ENCODE measurements around the gene KIF12. TPM values are rescaled to one million over a fixed set of nuclear protein-coding genes. Genes with fewer than 3 reads are reported as not detected.
A peak's percentile ranks its signal among the peaks of the same experiment; 100 is the strongest.

Gene KIF12
- total RNA-seq, 1 experiment from 2014 or later, result not detected

DNA sequence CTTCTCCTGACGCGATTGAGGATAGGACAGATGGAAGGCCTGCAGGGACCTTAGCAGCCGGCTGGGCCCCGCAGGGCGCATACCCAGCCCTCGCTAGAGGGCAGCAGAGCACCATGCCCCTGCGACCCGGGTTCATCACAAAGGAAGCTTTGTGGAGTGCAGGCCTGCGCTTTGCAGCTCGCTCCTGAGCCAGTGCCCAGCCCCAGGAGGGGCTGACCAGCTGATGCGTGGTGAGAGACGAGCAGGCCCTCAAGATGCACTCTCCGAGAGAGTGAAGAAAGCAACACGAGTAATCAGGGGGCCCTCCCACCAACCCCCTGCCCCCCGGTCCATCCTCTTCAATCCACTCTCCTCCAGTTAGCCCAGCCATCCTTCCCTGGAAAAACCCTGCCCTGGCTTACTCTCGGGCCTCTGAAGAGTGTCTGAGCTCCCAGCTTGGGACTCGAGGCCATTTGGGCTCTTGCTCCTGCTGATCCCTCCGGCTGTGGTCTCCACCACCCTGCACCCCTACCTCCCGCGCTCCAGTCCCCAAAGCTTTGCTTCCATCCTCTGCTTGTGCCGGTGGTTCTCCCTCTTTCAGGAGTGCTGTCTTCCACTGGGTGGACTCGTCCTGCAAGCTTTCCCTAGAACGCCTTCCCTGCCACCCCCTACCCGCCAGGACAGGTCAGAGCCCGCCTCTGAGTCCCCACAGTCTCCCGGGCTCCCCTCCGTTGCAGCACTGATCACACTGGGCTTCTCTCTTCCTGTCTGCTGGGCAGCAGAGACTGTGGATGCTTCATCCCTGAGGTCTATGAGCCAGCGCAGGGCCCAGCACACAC lies 9.1 kb upstream of the KIF12 start:
- Histone ChIP-seq H3K9me2 (ENCODE audit: insufficient read depth) (no peaks in the 10 kb centered on the region), H3K4me2 (no peak overlapping the region), H3K27ac (no peak overlapping the region), H4K20me1 (ENCODE audit: insufficient read depth) (0 out of 2 replicates have a peak, but pooled peaks cover 5% of the 10 kb centered on the region), H3K4me3 (no peak overlapping the region), H3K79me2 (ENCODE audit: low read depth) (no peaks in the 10 kb centered on the region), H3K27me3 (ENCODE audit: insufficient read depth, low read depth) (peaks cover 53% of the 10 kb centered on the region), H2AFZ (no peak overlapping the region), H3F3A (ENCODE audit: insufficient read depth, low read depth) (no peaks in the 10 kb centered on the region), H3K36me3 (ENCODE audit: low read depth) (no peaks in the 10 kb centered on the region), H3K9me3 (ENCODE audit: insufficient read depth, low read depth) (no peaks in the 10 kb centered on the region), H3K4me1 (replicated peaks; ENCODE audit: insufficient read depth) (no peaks in the 10 kb centered on the region)
- ChIA-PET POLR2A (ENCODE audit: unreplicated experiment) (no interaction called here), CTCF (interaction anchor here (0.6 to 2.3 kb wide), 7 partner anchors 26 to 887 kb away, joined by 3 to 18 read pairs (median 3); partner anchors contain the start of genes FKBP15 and SLC31A1)
- TF ChIP-seq EZH2 (IDR thresholded peaks at IDR 0.05; ENCODE audit: low read depth), result no peak
- TF ChIP-seq, protein P1, sequence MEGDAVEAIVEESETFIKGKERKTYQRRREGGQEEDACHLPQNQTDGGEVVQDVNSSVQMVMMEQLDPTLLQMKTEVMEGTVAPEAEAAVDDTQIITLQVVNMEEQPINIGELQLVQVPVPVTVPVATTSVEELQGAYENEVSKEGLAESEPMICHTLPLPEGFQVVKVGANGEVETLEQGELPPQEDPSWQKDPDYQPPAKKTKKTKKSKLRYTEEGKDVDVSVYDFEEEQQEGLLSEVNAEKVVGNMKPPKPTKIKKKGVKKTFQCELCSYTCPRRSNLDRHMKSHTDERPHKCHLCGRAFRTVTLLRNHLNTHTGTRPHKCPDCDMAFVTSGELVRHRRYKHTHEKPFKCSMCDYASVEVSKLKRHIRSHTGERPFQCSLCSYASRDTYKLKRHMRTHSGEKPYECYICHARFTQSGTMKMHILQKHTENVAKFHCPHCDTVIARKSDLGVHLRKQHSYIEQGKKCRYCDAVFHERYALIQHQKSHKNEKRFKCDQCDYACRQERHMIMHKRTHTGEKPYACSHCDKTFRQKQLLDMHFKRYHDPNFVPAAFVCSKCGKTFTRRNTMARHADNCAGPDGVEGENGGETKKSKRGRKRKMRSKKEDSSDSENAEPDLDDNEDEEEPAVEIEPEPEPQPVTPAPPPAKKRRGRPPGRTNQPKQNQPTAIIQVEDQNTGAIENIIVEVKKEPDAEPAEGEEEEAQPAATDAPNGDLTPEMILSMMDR (conservative IDR thresholded peaks at IDR 0.05), result peak; percentile 81
- peak in 1 of 2 experiments; percentile 74 for DNase-seq
- intact Hi-C loops (cut with micrococcal nuclease; ENCODE audit: unreplicated experiment), result loop anchor here (1.0 to 5.0 kb wide), 3 partner anchors 183 to 904 kb away; no protein-coding TSS in a partner anchor
- BruUV-seq (replicated peaks), result no TSS peak

DNA sequence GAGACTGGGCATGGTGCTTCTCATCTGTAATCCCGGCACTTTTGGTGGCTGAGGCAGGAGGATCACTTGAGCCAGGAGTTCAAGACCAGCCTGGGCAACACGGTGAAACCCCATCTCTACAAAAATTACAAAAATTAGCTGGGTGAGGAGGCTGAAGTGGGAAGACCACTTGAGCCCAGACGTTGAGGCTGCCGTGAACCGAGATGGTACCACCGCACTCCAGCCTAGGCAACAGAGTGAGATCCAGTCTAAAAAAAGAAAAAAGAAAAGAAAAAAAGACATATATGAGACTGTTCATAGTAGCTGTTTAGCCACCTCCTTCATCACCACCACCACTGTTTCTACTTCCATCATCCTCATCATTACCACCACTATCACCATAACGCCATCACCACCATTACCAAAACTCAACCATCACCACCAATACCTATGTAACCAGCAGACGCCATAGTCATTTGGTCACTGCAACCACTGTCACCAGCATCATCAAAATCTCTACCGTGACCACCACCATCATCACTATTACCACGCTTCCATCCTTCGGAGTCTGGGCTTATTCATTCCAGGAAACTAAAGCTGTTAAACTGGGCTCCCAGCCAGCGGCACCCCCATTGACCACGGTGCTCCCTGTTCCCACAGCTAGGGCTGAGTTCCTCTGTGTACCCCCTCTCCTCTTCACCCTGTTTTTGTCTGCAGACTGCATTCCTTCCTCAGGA lies 8.4 kb upstream of the KIF12 start:
- CTCF ChIA-PET, result interaction anchor here (0.6 to 2.3 kb wide), 3 partner anchors 79 to 836 kb away, joined by 3 to 18 read pairs (median 3); no protein-coding TSS in a partner anchor
- H3K4me2 ChIP-seq, result no peak overlapping the region

DNA sequence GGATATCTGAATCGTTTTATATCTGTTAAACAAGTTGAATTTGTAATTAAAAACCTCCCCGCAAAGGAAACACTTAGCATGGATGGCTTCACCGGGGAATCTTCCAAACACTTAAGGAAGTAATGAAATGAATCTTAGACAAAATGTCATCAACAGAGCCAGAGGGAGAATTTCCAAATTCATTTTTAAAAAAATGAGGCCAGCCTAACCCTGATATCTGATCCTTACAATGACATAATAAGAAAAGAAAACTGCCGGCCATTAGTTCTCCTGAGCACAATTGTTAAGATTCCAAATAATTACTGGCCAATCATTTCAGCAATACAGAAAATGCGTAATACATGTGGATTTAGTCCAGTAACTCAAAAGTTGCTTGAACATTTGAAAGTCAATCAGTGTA lies 6.1 kb upstream of the KIF12 start:
- H4K20me1 ChIP-seq (ENCODE audit: insufficient read depth), result 0 out of 2 replicates have a peak, but pooled peaks cover 5% of the 10 kb centered on the region
- CTCF ChIA-PET, result no interaction called here
- no peak overlapping the region for H3K4me2 ChIP-seq
- TF ChIP-seq, protein P1 (conservative IDR thresholded peaks at IDR 0.05), result no peak
- no peak for TF ChIP-seq EZH2 (IDR thresholded peaks at IDR 0.05; ENCODE audit: low read depth)
- no peaks in the 10 kb centered on the region for H3K79me2 ChIP-seq (ENCODE audit: low read depth)
- H2AFZ ChIP-seq, result no peak overlapping the region
- H3K27me3 ChIP-seq (ENCODE audit: insufficient read depth, low read depth), result peaks cover 35% of the 10 kb centered on the region
- H3K4me3 ChIP-seq, result no peak overlapping the region
- intact Hi-C loops (cut with micrococcal nuclease; ENCODE audit: unreplicated experiment), result loop anchor here (5.0 kb wide), 1 partner anchor 907 kb away; no protein-coding TSS in a partner anchor
- no peaks in the 10 kb centered on the region for H3K36me3 ChIP-seq (ENCODE audit: low read depth)
- peaks cover 4% of the 10 kb centered on the region for H3K9me3 ChIP-seq (ENCODE audit: insufficient read depth, low read depth)
- H3F3A ChIP-seq (ENCODE audit: insufficient read depth, low read depth), result no peaks in the 10 kb centered on the region
- H3K9me2 ChIP-seq (ENCODE audit: insufficient read depth), result no peaks in the 10 kb centered on the region
- BruUV-seq (replicated peaks), result no TSS peak
- no peak overlapping the region for H3K27ac ChIP-seq
- POLR2A ChIA-PET (ENCODE audit: unreplicated experiment), result no interaction called here
- H3K4me1 ChIP-seq (replicated peaks; ENCODE audit: insufficient read depth), result no peaks in the 10 kb centered on the region
- DNase-seq, result no peak

More for the DNA sequence above, 8.4 kb upstream of the KIF12 start:
- Histone ChIP-seq H3K27me3 (ENCODE audit: insufficient read depth, low read depth) (peaks cover 46% of the 10 kb centered on the region), H4K20me1 (ENCODE audit: insufficient read depth) (0 out of 2 replicates have a peak, but pooled peaks cover 5% of the 10 kb centered on the region), H2AFZ (no peak overlapping the region), H3F3A (ENCODE audit: insufficient read depth, low read depth) (no peaks in the 10 kb centered on the region), H3K4me1 (replicated peaks; ENCODE audit: insufficient read depth) (no peaks in the 10 kb centered on the region), H3K79me2 (ENCODE audit: low read depth) (no peaks in the 10 kb centered on the region), H3K36me3 (ENCODE audit: low read depth) (no peaks in the 10 kb centered on the region), H3K4me3 (no peak overlapping the region), H3K27ac (no peak overlapping the region), H3K9me2 (ENCODE audit: insufficient read depth) (no peaks in the 10 kb centered on the region), H3K9me3 (ENCODE audit: insufficient read depth, low read depth) (peaks cover 3% of the 10 kb centered on the region; the same call in 1 of the 2 replicates)
- TF ChIP-seq EZH2 (IDR thresholded peaks at IDR 0.05; ENCODE audit: low read depth), result no peak
- TF ChIP-seq, protein P1 (conservative IDR thresholded peaks at IDR 0.05), result no peak
- intact Hi-C loops (cut with micrococcal nuclease; ENCODE audit: unreplicated experiment), result loop anchor here (1.0 to 5.0 kb wide), 3 partner anchors 184 to 905 kb away; no protein-coding TSS in a partner anchor
- DNase-seq, result no peak
- no TSS peak for BruUV-seq (replicated peaks)
- POLR2A ChIA-PET (ENCODE audit: unreplicated experiment), result no interaction called here

Data from PC-9 (cell line).